Smooth muscle cell (in vitro differentiated cells): ENCODE data around the gene TEAD3. TPM values are rescaled to one million over a fixed set of nuclear protein-coding genes. Genes with fewer than 3 reads are reported as not detected.
A peak's percentile ranks its signal among the peaks of the same experiment; 100 is the strongest.

ENCODE experiments used
- DNase-seq: peaks from one replicate; lab custom pipeline; 2025; ENCODE audit not compliant: unreplicated experiment; lab: John Stamatoyannopoulos, UW
- H2AFZ ChIP-seq: fragments of 200-600 bp; sonication (generic); 2 replicates; pipeline ENCODE4 v1.6.0; 2016; ENCODE audit warnings: antibody characterized with exemption, low read depth, mild to moderate bottlenecking
- H3F3A ChIP-seq: fragments of 200-600 bp; sonication (generic); 2 replicates; pipeline ENCODE4 v1.6.0; 2017; ENCODE audit warnings: antibody characterized with exemption, low read depth
- H3K27ac ChIP-seq: fragments of 200-600 bp; sonication (generic); 2 replicates; pipeline ENCODE4 v1.5.1; 2016; ENCODE audit warnings: low read depth, mild to moderate bottlenecking
- H3K27me3 ChIP-seq: fragments of 200-600 bp; sonication (generic); 2 replicates; pipeline ENCODE4 v1.6.1; 2016; ENCODE audit warnings: low read depth, mild to moderate bottlenecking
- H3K36me3 ChIP-seq: fragments of 200-600 bp; sonication (generic); 2 replicates; pipeline ENCODE4 v1.5.1; 2016; ENCODE audit warnings: low read depth
- H3K4me1 ChIP-seq: fragments of 200-600 bp; sonication (generic); 2 replicates; pipeline ENCODE4 v1.5.1; 2016; ENCODE audit warnings: low read depth
- H3K4me2 ChIP-seq: fragments of 200-600 bp; sonication (generic); 2 replicates; pipeline ENCODE4 v1.6.0; 2016; ENCODE audit warnings: mild to moderate bottlenecking
- H3K4me3 ChIP-seq: fragments of 200-600 bp; sonication (generic); 2 replicates; pipeline ENCODE4 v1.5.1; 2016; ENCODE audit warnings: mild to moderate bottlenecking
- H3K79me2 ChIP-seq: fragments of 200-600 bp; sonication (generic); 2 replicates; pipeline ENCODE4 v1.6.0; 2016; ENCODE audit warnings: low read depth, mild to moderate bottlenecking
- H3K9ac ChIP-seq: fragments of 200-600 bp; sonication (generic); 2 replicates; pipeline ENCODE4 v1.6.0; 2016; ENCODE audit warnings: low read depth
- H3K9me3 ChIP-seq: fragments of 200-600 bp; sonication (generic); replicated peaks from 2 replicates; pipeline ENCODE4 v1.5.1; 2016; ENCODE audit warnings: low read depth
- H4K20me1 ChIP-seq: fragments of 200-600 bp; sonication (generic); 2 replicates; pipeline ENCODE4 v1.6.0; 2016; ENCODE audit warnings: low read depth
- WGBS: methylation state at CpG from one replicate; pipeline ENCODE4 v1.1.7; 2016; ENCODE audit warnings: low lambda C conversion rate; 5-methylcytosine and 5-hydroxymethylcytosine counted together
- polyA plus RNA-seq: library from polyadenylated mRNA; unstranded; fragments of >200 nt; fragmentation: Nextera tagmentation; extraction: Ambion mirVana; gene quantifications from 2 replicates; pipeline ENCODE4 v1.2.1, GENCODE V29; 2016
- total RNA-seq: library from RNA; depleted of rRNA; stranded (reverse); fragments of >200 nt; gene quantifications from 2 replicates; pipeline ENCODE4 v1.2.3, GENCODE V29; 2014
- TF ChIP-seq, protein P1 (sequence below): fragments of 200-600 bp; sonication (generic); IDR thresholded peaks from 2 replicates; pipeline ENCODE4 v1.5.1; 2017; ENCODE audit warnings: borderline replicate concordance, mild to moderate bottlenecking, antibody characterized with exemption; ENCODE audit not compliant: insufficient read depth, poor library complexity, severe bottlenecking

Gene TEAD3
- total and polyA plus RNA-seq, 2 experiments from 2014 or later, result 29.1 to 40.6 TPM

DNA sequence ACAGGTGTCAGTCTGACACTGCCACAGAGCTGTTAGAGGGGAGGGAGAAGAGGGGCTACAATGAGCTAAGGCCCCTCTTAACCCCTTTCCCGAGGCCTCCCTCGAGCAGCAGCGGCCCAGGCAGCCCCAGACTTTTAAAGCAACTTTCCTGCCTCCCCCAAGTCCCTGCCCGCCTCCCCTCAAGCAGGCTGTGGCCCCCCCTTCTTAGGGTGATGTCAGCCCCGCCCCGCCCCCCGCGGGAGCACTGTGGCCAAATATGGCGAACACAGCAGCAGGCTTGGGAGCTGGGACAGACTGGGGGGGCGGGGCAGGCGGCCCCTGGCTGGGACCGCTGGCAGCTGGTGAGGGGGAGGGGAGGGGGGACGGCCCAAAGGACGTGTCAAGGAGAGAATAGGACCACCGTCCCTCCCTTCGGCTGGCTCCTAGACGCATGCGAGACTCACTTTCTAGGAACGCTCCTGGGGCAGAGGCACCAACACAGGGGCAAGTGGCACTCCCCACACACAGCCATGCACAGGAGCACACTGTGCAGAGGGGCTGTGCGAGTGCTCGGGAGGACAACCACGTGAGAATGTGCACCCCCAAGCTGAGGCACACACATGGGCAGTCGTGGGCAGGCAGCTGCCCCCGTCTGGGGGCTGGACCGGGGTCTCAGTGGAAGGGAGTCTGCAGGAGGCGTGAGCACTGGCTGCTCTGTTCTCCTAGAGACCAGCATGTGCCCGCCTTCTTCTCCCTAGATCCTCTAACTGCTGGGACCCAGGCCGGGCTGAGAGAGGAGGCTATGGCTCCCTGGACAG is 6.7 kb downstream of the TEAD3 start:
- peaks cover 86% of the 10 kb centered on the region for H3K79me2 ChIP-seq
- peak overlapping the region; percentile 25 for H3K9ac ChIP-seq
- no peaks in the 10 kb centered on the region for H3K27me3 ChIP-seq
- peaks cover 92% of the 10 kb centered on the region for H3K4me1 ChIP-seq
- peak; percentile 53 for DNase-seq
- H4K20me1 ChIP-seq, result peaks cover 89% of the 10 kb centered on the region
- no peak overlapping the region for H2AFZ ChIP-seq
- H3K9me3 ChIP-seq, result no peaks in the 10 kb centered on the region
- under 1% methylated on average over 15 of the region's 28 CpGs for WGBS
- peaks cover 23% of the 10 kb centered on the region for H3F3A ChIP-seq
- no peaks in the 10 kb centered on the region for H3K36me3 ChIP-seq
- H3K4me2 ChIP-seq, result peak overlapping the region; percentile 99
- peak overlapping the region; percentile 12 for H3K4me3 ChIP-seq
- TF ChIP-seq, protein P1, sequence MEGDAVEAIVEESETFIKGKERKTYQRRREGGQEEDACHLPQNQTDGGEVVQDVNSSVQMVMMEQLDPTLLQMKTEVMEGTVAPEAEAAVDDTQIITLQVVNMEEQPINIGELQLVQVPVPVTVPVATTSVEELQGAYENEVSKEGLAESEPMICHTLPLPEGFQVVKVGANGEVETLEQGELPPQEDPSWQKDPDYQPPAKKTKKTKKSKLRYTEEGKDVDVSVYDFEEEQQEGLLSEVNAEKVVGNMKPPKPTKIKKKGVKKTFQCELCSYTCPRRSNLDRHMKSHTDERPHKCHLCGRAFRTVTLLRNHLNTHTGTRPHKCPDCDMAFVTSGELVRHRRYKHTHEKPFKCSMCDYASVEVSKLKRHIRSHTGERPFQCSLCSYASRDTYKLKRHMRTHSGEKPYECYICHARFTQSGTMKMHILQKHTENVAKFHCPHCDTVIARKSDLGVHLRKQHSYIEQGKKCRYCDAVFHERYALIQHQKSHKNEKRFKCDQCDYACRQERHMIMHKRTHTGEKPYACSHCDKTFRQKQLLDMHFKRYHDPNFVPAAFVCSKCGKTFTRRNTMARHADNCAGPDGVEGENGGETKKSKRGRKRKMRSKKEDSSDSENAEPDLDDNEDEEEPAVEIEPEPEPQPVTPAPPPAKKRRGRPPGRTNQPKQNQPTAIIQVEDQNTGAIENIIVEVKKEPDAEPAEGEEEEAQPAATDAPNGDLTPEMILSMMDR, result no peak
- H3K27ac ChIP-seq, result peak overlapping the region; percentile 94

DNA sequence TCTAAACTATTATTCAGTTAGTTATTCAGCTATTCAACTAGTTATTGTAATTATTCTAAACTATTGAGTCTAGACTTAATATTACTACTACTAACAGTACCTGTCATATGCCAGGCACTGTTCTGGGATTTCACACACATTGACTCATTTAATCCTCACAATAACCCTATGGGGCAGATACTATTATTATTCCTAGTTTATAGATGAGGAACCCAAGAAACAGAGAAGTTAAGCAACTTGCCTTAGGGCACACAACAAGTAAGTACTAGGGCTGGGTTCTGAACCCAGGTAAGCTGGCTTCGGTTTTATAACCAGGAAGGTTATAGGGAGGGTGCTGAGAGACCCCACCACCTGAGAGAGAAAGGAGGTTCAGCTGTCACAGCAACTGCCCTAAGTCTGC is 7.8 kb downstream of the TEAD3 start:
- Histone ChIP-seq H3K27me3 (no peaks in the 10 kb centered on the region), H3K9me3 (no peaks in the 10 kb centered on the region), H3K79me2 (peaks cover 83% of the 10 kb centered on the region), H3K4me3 (no peak overlapping the region), H3K4me2 (no peak overlapping the region), H3F3A (peaks cover 23% of the 10 kb centered on the region), H3K4me1 (peaks cover 87% of the 10 kb centered on the region), H4K20me1 (peaks cover 86% of the 10 kb centered on the region), H2AFZ (no peak overlapping the region), H3K36me3 (no peaks in the 10 kb centered on the region), H3K9ac (no peak overlapping the region), H3K27ac (peak overlapping the region; percentile 94)
- TF ChIP-seq, protein P1, result no peak
- 87% methylated on average over 1 of the region's 1 CpG for WGBS
- DNase-seq, result no peak

DNA sequence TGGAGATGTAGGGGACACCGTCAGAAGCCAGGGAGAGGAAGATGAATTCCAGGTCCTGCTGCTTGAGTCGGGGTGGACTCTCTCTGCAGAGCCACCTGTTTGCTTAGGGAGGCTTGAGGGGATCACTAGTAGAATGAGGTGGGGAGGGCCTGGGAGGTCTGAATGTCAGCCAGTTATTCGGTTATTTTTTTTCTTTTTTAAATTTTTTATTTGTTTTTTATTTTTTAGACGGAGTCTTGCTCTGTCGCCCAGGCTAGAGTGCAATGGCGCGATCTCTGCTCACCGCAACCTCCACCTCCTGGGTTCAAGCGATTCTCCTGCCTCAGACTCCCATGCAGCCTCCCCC is 8.4 kb downstream of the TEAD3 start:
- 79% methylated on average over 9 of the region's 9 CpGs for WGBS
- TF ChIP-seq, protein P1, result no peak
- peaks cover 82% of the 10 kb centered on the region for H3K4me1 ChIP-seq
- H3K9ac ChIP-seq, result no peak overlapping the region
- peaks cover 80% of the 10 kb centered on the region for H3K79me2 ChIP-seq
- H3K4me2 ChIP-seq, result peak overlapping the region; percentile 24
- no peaks in the 10 kb centered on the region for H3K36me3 ChIP-seq
- peak overlapping the region; percentile 94 for H3K27ac ChIP-seq
- DNase-seq, result no peak
- H2AFZ ChIP-seq, result no peak overlapping the region
- H3F3A ChIP-seq, result peaks cover 17% of the 10 kb centered on the region
- H3K27me3 ChIP-seq, result no peaks in the 10 kb centered on the region
- no peaks in the 10 kb centered on the region for H3K9me3 ChIP-seq
- H4K20me1 ChIP-seq, result peaks cover 85% of the 10 kb centered on the region
- no peak overlapping the region for H3K4me3 ChIP-seq
